ENCODE results near the gene DDAH1.

DDAH1 gene

DNA sequence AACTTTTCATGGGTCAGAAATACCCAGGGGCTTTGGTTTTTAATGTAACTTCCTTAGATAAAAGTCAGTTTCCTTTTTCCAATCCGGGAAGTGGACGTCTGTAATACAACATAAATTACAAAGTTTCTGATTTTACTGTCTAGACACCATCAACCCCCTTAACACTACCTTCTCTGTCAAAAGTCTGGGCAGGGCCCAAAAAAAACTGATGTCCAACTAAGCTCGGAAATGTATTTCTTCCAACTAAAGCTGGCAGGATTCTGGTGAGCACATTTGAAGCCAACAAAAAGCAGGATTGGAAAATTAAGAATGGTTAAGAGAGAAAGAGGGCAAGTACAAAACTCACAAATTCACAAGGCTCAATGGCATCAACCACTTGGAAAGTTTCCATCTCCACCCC is 24.3 kb downstream of the DDAH1 start:
- no peak for DNase-seq (ENCODE audit: low read depth, low spot score)

DNA sequence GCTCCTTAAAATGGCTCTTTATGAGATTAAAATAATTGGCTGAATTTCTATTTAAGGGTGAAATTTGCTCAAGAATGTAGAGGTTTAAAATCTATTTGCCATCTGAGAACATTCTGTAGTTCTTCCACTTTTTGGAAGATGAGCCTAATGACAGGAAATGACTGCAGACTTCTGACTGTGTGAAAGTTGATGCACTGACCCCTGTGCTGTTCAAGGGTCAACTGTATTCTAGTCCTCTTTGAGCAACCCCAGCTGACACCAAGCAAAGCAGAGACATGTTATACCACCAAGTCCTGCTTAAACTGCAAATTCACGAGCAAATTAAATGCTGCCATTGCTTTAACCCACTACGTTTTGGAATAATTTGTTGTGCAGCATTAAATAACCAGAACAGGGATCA is 26.6 kb downstream of the DDAH1 start:
- no peak for DNase-seq (ENCODE audit: low read depth, low spot score)

DNA sequence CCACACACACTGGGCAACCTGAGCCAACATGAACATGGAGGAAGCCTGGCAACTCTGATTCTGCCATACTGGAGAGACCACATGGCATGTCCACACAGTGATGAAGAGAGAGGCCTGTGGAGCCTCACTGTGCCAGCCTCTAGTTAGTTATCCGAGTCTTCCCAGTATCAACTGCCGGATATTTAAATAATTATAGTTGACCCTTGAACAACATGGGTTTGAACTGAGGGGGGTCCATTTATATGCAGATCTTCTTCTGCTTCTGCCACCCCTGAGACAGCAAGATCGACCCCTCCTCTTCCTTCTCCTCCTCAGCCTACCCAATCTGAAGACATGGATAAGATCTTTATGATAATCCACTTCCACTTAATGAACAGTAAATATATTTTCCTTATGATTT is 27.8 kb downstream of the DDAH1 start:
- DNase-seq (ENCODE audit: low read depth, low spot score) = peak; percentile 12

DNA sequence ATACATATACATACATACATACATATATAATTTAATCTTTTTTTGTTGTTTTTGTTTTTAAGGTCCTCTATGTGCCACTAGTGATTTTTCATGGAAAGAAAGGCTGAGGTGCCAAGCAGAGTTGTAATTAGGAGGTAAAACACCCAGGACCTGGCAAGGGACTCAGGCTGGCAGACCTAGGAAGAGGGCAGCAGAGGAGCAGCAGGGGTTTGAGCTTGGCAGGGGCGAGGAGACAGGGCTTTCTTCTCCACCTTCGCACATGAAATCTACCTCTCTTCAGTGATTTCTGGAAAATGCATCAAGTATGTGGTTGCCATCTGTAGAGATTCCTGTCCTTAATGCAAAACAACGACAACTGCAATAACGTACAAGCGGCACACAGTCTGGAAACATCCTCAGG is 31.9 kb downstream of the DDAH1 start:
- DNase-seq (ENCODE audit: low read depth, low spot score) = no peak

DNA sequence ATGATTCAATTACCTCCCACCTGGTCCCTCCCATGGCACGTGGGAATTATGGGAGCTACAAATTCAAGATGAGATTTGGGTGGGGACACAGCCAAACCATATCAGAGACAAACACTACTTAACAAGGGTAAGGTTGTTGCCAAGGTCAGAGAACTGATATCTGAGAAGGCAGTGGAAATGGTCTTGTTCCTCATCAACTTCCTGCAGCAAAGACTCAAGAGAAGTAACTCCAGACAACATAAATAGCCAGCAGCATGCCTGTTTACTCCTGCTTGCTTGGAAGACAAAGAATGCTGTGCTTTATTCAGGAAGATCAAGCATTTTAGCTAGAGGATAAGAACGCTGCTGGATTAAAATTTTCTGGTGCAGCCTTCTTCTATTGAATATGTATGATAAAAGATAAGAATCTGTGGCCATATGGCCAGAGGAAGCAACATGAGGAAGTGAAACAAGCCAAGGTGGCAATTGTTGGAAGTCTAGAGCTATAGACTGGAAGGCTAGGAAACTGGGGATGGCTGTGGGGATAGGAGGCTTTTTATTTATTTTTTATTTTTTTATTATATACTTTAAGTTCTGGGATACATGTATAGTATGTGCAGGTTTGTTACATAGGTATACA is 36.4 kb downstream of the DDAH1 start:
- no peak for DNase-seq (ENCODE audit: low read depth, low spot score)

DNA sequence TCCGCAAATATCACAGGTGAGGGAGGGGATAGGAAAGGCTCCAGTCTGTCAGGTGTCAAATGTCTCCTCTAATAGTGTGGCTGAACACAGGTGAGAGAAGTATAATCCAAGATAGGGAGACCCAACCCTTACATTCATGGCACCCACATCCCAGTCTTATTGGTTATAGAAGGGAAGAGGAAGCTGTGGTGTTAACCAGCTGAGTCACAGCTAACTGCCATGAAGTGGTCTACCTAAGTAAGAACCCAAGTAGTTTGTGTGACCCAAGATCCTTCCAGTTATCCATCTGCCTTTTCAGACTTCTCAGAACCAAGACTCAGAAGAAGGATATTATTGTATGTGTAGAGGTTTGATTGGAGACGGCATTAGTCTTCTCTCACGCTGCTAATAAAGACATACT is 37.1 kb downstream of the DDAH1 start:
- no peak for DNase-seq (ENCODE audit: low read depth, low spot score)

DNA sequence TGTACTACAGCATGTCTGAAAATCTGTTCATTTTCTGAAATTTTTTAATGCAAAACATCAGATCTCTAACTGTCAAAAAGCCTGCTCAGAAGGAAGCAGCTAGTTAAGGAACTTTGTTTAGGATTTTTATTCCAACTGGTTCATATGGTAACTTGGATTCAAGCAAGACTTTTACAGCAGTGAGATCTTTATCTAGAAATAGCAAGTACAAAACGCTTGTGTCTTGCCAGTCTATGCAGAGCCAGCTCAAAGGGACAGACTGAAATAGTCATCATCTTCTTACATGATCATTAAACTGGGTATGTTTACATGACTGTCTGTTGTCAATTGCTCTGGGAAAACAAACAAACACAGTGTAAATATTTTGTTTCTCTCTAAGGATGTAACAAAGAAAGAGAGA is 37.6 kb downstream of the DDAH1 start:
- DNase-seq (ENCODE audit: low read depth, low spot score) = no peak

DNA sequence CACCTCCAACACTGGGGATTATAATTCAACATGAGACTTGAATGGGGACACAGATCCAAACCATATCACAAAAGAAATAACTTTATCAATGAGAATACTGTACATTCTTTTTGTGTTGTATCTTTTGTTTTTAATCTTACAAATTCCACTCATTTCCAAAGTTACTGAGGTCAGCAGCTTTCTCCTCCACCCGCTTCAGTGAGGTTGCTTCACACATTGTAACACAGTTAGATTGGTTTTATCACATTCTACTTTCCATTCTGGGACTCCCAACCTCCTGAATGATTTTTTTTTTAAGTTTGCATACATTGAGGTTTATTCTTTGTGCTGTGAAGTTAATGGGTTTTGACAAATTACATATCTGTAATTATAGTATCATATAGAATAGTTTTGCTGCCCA is 43.8 kb downstream of the DDAH1 start:
- DNase-seq (ENCODE audit: low read depth, low spot score) = no peak

DNA sequence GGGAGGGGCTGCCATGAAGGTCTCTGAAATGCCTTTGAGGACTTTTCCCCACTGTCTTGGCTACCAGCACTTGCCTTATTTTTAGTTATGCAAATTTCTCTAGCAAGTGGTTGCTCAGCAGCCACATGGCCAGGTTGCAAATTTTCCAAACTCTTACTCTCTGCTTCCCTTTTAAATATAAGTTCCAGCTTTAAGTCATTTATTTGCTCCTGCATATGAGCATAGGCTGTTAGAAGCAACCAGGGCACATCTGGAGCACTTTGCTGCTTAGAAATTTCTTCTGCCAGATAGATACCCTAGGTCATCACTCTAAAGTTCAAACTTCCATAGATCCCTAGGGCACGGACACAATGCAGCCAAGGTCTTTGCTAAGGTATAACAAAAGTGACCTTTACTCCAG is 44.8 kb downstream of the DDAH1 start:
- no peak for DNase-seq (ENCODE audit: low read depth, low spot score)

DNA sequence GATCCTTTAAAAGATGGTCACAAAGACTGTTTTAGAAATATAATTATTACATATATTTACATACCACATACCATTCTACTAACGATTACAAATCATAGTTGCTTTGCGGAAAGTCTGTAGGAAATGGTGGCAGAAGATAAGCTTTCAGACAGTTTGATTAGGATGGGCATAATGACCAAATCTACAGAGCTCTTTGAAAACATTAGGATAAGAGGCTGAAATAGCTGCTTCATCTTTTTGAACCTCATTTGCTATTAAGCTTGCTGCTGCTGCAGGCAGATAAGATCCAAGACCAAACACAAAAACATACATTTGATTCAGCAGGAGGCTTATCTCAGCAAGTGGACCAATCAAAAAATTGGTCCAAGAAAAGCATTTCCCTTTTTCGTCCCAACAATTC is 47.1 kb downstream of the DDAH1 start:
- no peak for DNase-seq (ENCODE audit: low read depth, low spot score)

DNA sequence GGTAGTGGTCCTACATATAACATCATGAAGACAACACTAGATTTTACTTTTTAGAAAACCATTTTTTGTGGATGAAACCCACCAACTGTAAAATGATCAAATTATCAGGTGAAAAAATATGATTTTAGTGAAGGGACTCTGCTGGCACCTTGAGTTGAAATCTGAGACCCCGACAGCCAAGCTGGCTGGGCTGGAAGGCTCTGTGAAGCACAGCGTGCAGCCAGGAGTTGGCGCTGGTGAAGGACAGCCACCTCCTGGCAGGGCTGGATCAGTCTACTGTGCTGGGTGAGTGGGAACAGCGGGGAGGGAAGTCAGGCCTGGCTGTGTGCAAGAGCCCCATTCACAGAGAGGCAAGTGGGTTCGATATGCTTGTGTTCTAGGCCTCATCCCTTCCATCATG is 47.9 kb downstream of the DDAH1 start:
- no peak for DNase-seq (ENCODE audit: low read depth, low spot score)

DNA sequence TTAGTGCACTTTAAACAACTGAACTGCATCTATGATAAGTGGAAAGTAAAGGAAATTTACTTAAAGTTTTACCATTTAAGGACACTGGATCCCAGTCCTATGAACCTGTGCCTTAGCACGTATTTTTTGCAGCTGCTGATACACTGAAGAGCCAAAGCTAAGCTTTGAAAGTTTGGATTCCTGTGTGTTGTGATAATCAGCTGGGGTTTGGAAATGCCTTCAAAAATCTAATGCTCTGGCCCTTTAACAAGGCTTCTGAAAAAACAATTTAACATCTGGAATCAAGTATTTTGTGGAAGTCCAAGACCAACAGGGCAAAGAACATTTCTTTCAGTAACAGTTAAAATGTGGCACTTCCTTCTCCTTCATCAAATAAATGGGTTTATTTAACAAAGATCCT is 51.8 kb downstream of the DDAH1 start:
- no peak for DNase-seq (ENCODE audit: low read depth, low spot score)

DNA sequence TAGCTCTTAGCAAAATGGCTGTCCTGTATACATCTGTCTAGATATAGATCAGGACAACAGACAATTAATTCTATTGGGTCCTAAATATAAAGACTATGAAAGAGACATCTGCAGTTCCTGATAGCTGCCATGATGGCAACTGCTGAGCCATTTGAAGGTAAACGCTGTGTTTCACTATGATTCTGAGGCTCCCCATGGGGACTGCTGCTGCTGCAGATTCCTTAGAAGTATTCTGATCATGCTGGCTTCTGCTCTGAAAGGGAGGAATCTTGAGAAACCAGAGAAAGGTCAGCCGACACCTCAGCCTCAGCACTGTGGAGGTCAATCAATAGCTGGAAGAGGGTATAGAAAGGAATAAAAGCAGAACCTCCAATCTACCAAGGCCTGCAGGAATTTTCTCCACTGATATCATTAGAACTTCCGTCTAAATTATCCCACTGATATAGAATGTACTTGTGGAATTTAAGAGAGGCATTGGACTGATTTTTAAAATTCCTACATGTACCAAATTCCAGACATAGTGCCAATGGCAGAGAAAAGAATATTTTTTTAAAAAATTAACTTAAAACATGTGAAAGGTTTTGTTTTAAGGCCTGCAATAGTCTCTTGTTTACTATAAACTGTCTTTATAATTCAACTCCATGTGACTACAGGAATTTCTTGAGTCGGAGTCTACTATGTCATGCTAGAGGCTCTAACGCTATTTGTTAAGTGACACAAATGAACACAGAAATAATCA is 53.2 kb downstream of the DDAH1 start:
- DNase-seq (ENCODE audit: low read depth, low spot score) = no peak

DNA sequence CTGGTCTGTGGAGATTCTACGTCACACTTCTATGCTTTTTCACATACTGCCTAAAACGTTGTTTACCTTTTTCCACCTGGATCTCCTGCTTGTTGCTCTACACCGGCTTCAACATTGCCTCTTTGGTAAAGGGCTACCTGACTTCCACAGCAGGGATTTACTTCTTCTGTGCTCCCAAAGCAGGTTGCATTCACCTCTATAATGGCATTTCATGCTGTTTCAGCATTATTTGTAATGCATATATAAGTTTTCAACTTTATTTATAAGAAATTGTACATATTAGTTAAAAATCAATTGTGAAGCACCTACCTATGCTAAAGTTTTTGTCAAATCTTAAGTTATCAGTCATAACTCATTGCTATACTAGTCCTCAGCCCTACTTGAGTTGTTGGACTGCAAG is 55.4 kb downstream of the DDAH1 start:
- no peak for DNase-seq (ENCODE audit: low read depth, low spot score)

DNA sequence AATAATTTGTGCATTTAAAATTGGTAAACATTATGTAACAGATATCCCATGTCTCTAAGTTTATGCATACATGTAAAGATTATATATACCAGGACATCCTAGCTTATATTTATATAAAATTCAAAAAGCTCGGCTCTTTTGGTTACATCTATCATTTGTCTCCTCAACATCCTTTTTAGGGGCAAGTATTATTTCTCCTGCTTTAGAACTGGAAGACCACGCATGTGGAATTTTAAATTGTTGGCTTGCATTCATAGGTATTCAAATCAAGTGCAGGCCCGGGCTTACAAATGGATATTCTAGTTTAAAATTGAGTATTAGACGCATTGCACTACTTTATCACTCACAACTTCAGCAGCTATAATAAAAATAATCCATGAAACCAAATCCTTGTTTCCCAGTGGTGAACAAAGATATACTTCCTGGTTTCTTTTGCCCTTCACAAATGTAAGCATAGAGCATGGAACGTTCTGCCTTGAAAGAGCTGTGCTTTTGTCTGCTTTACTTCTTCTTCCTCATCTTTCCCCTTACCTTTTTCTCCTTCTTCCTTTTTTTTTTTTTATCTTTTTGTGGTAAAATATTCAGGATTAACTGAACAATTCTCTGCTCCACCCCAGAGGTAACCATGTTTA is 57.1 kb downstream of the DDAH1 start:
- DNase-seq (ENCODE audit: low read depth, low spot score) = no peak

DNA sequence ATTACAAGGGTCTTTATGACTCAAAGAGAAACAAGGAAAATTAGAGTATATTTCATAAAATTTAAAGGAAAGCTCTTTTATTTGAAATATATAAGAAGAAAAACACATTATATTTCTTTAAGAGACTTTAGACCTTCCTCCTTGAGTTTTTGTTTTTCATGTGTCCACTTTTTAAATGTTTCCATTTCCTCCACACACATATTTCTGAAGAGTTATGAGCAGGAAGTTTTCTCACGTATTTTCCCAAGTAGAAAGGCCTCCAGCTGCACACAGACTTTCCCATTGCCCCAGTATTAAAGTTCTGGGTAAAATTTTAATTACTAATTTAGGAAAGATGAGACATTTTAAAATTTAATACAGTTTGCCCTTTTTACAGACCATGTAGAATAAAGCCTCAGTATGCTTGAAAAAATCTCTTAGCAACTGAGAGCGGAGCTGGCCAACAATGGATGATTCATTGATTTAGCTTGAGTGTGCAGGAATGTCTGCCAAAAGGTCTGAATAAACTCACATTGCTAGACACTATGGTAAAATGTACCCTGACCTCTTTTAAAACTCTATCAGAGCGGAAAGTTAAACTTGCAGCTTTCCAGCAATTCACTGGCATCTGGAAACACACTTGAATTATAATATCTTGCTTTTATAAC is 57.9 kb downstream of the DDAH1 start:
- no peak for DNase-seq (ENCODE audit: low read depth, low spot score)

DNA sequence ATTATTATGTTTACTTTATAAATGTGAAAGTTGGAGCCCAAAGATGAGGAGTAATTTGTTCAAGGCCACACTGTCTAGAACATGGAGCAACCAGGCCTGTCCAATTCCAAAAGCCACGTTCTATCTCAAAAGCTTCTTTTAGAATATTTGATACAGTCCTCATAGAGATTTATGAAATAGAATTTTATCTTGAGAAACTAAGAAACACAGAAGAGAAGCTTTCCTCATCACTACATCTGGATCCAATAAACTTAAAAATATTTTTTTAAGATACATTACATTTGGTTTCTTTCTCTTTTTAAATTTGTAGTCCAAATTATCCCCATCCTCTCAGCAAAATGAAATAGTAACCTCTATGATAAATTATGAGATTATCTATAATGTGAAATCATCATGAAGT is 58.9 kb downstream of the DDAH1 start:
- no peak for DNase-seq (ENCODE audit: low read depth, low spot score)

DNA sequence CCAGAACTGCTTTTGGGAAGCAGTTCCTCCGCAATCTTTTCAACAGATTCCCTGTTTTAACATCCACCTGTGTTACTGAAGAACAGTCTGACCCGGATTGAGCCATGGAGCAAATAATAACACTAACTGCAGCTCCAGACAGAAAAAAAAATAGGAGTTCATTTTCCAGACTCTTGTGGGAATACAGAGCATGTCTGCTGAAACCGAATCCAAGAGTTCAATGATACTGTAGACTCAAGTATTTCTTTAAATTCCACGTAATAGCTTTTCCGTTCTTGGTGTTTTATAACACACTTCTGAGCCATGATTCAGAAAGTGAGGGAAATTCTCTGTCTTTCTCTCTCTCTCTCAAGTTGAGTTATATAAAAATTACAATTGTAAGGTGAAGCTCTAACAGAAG is 60.6 kb downstream of the DDAH1 start:
- DNase-seq (ENCODE audit: low read depth, low spot score) = no peak

DNA sequence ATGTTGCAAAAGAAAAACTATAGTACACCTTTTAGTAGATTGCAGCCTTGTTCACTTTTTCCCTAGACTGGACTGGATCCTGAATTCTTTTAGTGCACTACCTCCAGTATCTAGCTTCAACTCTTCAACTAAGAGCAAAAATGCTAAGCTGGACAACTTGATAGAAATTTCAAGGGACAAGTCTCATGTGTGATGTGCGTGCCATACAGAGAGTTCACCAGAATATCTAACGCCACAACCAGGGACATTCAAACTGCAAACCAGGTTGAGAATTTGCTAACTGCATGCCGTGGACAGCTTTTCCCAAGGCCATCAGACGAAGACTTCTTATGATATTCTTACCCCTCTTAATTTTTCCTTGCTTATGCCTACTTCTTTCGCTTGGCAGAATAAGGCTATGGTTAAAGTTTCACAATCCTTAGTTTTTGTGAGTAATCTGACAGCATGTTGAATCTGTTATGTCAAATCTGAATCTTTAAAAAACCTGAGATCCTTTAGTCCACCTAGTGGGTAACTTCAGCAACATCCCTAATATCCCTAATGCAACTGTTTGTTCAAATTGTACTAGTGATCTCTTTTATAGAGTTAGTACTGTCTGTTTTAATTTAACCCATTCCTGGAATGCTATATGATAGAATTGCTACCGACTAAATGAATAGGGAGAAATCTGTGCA is 66.4 kb downstream of the DDAH1 start:
- DNase-seq (ENCODE audit: low read depth, low spot score) = no peak

DNA sequence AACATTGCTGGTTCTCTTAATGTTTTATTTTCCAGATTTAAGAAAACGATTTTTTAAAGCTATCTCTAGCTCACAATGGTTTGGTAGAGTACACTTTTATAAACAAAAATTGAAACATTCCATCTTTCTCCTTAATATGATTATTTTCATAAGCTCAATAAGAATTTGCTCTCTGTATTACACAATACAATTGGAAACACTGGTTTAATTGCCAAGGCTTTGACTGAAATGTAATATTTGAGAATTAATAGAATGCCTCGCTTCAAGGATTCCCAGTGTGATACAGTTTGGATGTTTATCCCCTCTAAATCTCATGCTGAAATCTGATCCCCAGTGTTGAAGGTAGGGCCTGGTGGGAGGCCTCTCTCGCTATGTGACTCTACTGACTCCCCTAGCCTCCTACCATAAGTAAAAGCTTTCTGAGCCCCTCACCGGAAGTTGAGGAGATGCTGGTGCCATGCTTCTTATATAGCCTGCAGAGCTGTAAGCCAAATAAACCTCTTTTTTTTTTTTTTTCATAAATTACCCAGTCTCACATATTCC is 67.4 kb downstream of the DDAH1 start:
- DNase-seq (ENCODE audit: low read depth, low spot score) = no peak

DNA sequence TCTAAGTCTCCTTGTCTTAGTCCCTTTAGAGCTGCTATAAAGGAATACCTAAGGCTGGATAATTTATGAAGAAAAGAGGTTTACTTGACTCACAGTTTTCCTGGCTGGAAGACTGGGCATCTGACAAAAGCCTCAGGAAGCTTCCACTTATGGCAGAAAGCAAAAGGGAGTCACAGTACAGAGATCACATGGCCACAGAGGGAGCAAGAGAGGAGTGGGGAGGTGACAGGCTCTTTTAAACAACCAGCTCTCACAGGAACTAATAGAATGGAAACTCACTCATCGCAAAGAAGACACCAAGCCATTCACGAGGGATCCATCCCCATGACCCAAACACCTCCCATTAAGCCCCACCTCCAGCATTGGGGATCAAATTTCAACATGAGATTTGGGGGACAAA is 68.8 kb downstream of the DDAH1 start:
- no peak for DNase-seq (ENCODE audit: low read depth, low spot score)

DNA sequence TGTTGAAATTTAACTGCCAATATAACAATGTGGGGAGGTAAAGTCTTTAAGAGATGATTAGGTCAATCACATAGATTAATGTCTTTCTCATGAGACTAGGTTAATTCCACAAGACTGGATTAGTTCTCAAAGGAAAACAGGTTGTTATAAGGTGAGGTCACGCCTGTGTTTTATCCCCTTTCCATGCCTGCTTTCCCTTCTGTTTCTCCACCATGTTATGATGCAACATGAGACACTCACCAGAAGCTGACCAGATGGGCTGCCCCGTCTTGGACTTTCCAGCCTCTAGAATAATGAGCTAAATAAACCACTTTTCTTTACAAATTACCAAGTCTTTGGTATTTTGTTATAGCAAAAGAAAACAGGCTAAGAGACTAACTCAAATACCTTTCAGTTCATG is 70.8 kb downstream of the DDAH1 start:
- DNase-seq (ENCODE audit: low read depth, low spot score) = no peak

Data from iPS DF 19.7 (cell line).